ENCODE results near the gene OSBPL6. TPM values are rescaled to one million over a fixed set of nuclear protein-coding genes. Genes with fewer than 3 reads are reported as not detected.
"Not testable (repeated sequence)": the region's sequence is repeated elsewhere in the genome, so short reads cannot be mapped to it uniquely, and the experiment has no call there.

OSBPL6 gene
- total RNA-seq, 1 donor from 2014 or later: 0.39 TPM

DNA sequence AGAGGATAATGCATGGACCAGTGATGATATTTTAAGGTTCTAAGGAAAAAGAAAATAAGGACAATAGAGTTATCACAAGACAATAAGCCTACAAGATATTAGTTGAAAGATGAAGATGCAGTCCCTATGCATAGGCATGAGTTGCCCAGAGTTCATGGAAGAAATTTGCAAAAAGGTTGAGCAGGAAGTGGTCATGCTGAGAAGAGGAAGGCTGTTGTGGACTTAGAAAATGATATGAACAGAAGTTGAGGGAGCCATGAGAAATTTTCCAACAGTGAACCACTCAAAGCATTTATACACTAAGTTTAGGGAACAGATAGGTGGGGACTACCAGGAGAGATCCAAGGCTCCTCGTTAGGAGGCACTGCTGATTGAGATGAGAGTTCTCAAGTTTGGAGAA lies 3.5 kb downstream of the OSBPL6 start:
- DNase-seq (ENCODE audit: low spot score): no peak

GRCh38 chr2:178198441-178198840 lies 4.1 kb downstream of the OSBPL6 start:
- DNase-seq (ENCODE audit: low spot score): not testable (repeated sequence)

- no peak for DNase-seq (ENCODE audit: low spot score)
These were observed 5.0 kb downstream of the OSBPL6 start for GRCh38 chr2:178199334-178199733.

GRCh38 chr2:178200331-178200730 lies 6.0 kb downstream of the OSBPL6 start:
- no peak for DNase-seq (ENCODE audit: low spot score)

- DNase-seq (ENCODE audit: low spot score): no peak
These were observed 8.6 kb downstream of the OSBPL6 start for GRCh38 chr2:178202927-178203326.

- no peak for DNase-seq (ENCODE audit: low spot score)
These were observed 10.7 kb downstream of the OSBPL6 start for GRCh38 chr2:178204977-178205376.

DNA sequence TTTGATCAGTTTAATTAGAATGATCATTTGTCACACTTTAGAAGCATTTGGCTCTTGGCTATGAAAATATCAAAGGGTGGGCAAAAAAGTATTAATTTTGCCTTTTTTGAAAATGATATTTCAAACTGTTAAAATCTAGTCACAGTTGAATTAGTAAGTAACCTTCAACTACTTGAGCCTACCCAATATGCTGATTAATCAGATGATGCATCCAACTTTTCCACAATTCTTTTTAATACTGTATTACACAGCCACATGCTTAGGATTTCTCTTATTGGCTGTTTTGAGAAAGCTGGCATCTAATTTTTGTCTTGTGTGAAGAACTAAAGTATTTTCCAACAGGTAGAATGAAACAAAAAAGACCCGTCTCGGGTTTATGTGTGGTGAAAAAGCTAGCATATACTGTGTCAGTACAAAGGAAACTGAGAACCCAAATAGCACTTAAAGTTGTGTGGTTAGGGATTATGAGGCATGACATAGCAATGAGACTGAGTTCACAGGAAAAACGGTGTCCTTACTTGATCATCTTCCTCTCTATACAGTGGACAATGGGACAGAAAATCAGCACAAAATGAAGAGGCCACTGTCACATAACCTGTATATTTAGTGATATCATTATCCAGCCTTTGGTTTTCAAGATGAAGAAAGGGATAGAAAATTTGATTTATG lies 11.7 kb downstream of the OSBPL6 start:
- no peak for DNase-seq (ENCODE audit: low spot score)

GRCh38 chr2:178208336-178208735 lies 14.0 kb downstream of the OSBPL6 start:
- DNase-seq (ENCODE audit: low spot score): no peak

DNA sequence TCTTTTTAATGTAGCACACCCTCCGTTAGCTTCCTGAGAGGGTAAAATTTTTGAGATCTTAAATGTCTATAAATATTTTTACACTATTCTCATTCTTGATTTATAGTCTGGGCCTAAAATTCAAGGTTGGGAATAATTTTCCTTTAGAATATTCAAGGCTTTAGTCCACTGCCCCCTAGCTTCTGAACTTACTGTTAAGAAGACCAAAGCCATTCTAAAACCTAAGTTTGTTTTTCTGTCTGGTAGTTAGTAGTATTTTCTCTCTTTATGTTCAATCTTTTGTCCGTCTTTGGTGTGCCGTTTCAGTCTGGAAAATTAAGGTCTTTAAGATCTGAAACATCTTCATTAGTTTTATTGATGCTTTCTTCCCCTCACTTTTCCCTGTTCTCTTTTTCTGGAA lies 14.5 kb downstream of the OSBPL6 start:
- no peak for DNase-seq (ENCODE audit: low spot score)

GRCh38 chr2:178211460-178211859 lies 17.1 kb downstream of the OSBPL6 start:
- no peak for DNase-seq (ENCODE audit: low spot score)

GRCh38 chr2:178211943-178212342 lies 17.6 kb downstream of the OSBPL6 start:
- no peak for DNase-seq (ENCODE audit: low spot score)

DNA sequence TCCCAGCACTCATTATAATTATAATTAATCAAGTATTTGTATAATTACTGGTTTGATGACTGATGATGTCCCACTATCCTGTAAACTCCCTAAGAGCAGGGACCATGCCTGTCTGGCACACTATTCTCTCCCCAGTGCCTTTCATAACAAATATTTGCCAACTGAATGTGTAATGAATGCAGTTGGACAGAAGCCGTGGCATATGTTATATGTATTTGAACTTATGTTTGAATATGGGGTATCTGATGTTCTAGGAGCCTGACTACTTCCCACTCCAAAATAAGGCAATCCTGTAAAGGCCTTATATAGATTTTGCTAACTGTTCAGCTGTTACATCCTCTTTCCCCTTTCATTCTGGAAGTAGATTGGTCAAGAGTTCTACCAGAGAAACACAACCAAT lies 19.7 kb downstream of the OSBPL6 start:
- no peak for DNase-seq (ENCODE audit: low spot score)

- no peak for DNase-seq (ENCODE audit: low spot score)
These were observed 24.9 kb downstream of the OSBPL6 start for GRCh38 chr2:178219247-178219646.

DNA sequence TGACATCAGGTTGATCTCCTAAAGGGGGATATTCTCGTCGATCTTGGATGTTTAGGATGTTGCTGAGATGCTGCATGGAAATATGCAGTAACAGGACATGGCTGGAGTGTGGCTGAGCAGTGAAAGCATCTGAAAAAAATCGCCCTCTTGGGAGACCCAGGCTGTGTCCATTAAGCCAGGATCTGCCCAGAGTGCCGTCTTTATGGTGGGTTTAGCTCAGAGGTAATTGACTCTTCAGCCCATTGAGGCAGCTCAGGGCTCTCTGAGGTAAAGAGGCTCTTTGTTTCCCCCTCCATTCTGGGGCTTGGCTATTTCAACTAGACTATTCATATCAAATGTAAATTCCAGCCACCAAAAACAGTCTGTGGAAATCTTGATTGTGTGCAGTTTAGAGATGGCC lies 26.5 kb downstream of the OSBPL6 start:
- no peak for DNase-seq (ENCODE audit: low spot score)

DNA sequence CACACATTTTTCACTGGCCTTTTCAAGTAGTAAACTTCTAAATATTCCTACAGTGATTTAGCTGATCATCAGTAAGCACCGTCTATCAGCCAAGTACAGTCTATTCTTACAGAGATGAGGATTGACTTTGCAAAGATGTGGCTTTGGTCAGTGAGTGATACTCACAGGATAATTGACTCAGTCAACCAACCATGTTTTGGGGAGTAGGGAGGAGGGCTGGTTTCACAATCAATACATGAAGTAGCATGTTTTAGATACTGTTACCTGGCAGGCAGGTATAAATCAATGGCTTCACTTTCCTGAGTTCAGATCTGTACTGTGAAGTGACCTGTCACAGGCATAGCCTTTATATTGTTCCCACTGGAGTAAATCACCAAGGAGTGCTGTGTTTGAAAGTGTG lies 27.2 kb downstream of the OSBPL6 start:
- DNase-seq (ENCODE audit: low spot score): no peak

- DNase-seq (ENCODE audit: low spot score): no peak
These were observed 29.5 kb downstream of the OSBPL6 start for GRCh38 chr2:178223806-178224205.

DNA sequence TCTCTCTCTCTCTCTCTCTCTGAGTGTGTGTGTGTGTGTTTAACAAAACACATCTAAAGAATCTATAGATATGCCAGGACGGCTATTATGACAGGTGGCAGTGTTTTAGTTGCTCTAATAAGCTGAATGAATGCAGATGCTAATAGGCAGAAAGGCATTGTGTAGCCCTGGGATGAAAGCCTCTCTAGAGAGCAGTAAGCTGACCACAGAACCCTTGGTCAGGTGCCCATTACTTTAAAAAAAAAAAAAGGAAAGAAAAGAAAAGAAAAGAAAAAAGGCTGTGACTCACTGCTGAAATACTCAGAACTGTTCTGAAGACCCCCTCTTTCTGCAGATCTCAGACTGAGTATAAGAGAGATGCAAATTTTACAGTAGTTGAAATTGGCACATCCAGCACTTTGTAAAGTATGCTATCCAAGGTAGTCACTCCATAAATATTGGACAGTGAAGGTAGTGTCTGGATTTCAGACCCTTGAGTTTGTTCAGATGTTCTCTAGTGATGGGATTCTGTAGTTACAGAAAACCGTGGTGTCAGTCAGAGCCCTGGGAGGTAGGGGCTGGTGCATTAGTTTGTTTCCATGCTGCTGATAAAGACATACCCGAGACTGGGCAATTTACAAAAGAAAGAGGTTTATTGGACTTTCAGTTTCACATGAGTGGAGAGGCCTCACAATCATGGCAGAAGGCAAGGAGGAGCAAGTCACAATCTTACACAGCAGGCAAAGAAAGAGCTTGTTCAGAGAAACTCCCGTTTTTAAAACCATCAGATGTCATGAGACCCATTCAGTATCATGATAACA lies 30.9 kb downstream of the OSBPL6 start:
- DNase-seq (ENCODE audit: low spot score): no peak

DNA sequence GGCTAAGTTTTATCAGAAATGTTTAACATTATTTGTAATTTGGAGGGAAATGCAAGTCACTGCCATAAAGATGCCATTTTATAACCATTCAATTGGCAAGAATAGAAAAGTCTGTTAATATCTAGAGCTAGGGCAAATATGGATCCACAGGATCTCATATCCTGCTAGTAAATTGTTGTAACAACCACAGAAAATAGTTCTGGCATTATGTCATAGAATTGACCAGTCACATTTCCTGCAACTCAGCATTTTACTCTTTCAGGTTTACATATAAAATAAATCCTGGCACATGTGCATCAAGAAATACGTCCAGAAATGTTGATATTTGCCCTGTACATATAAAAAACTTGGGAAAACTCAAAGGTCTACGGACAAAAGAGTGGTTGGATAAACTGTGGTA lies 32.9 kb downstream of the OSBPL6 start:
- DNase-seq (ENCODE audit: low spot score): no peak

GRCh38 chr2:178229927-178230326 lies 35.6 kb downstream of the OSBPL6 start:
- no peak for DNase-seq (ENCODE audit: low spot score)

GRCh38 chr2:178230396-178230795 lies 36.1 kb downstream of the OSBPL6 start:
- DNase-seq (ENCODE audit: low spot score): no peak

DNA sequence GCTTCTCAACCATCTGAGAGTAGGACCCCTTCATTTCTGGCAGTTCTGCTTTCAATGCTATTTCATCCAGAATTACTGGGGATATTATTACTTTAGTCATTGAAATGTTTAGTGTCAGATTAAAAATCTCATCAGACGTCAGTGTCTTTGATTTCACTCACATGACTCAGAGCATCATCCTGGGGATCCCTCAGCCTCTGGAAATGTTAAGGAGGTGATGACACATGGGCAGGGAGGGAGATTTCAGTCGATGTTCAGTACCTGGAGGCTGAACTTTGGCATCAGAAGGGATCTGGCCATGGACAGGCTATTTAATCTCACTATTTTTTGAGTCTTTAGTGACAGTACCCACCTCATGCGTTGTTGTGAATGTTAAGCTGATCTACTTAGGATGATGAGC lies 39.1 kb downstream of the OSBPL6 start:
- no peak for DNase-seq (ENCODE audit: low spot score)

- no peak for DNase-seq (ENCODE audit: low spot score)
These were observed 40.3 kb downstream of the OSBPL6 start for GRCh38 chr2:178234648-178235047.

Measured in mesenteric fat pad (tissue), 1 donor.